CD4-positive, alpha-beta T cell treated with Interleukin-21 for 1 hour (primary cell): ENCODE data around the gene UMODL1.

Experiments used
- DNase-seq: peaks from one replicate; pipeline ENCODE4 v3.0.0-alpha.2; 2020

UMODL1 gene

DNA sequence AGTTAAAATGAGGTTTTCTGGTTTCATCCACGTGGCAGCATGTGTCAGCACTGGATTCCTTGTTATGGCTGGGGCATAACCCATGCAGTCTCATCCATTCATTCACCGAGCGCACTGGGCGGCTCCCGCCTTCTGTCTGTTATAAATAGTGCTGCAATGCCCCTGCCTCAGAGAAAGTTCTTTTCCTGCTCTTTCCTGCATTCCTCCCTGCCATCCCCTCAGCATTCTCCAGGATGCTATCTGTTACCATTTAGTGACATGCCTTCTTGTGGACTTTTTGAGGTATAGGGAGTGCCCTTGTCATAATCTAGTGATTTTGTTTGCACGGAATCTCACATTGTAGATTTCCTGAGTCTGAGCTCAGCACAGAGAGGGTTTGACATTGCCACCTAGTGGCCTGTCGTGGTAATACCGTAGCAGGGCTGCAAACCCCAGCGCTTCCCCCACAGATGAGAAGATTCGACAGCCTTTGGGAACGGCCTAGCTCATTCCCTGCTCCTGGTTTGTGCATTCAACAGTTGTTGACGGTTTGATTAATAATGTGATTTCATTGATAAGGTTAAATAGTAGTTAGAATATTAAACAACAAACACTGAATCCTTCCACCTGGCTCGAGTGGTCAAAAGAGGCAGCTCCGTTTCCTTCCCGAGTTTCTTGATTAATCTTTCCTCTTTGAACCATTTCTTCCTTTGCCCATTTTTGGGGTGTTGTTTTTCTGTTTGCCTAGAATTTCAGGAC lies 46.3 kb downstream of the UMODL1 start:
- DNase-seq: peak; percentile 67

DNA sequence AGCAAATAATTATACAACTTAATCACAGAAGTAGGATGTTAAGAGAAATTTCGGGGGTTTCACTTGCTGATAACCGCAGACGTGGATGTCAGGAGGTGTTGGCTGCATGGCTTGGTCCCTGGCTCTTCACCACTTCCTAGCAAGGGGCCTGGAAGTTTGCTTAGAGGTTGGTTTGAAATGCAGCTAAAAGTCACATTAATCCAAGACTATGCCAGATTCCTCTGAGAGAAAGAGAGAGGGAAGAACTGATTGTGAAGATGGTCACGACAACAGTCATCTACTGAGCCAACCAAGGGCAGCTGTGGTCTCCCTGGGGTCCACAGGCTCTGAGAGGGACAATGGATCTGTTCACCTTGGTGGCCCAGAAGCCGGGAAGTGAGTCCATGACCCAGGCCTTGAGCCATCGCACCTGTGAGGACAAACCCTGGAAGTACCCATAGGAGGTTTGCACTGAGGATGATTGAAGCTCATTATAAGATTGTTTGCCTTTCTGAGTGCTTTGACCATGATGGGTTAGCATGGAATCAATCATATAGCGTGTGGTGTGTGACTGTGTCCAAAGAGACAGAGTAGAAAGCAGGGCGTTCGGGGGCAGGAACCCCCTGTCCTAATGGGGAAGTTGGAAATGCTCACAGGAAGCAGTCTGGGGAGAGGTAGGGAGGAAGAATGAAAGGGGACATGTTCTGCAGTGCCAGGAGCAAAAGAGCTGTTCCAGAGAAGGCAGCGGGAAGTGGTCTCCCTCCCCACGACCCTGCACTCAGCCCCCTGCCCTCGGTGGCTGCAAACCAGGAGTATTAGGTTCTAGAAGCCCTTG lies 47.1 kb downstream of the UMODL1 start:
- DNase-seq: no peak

DNA sequence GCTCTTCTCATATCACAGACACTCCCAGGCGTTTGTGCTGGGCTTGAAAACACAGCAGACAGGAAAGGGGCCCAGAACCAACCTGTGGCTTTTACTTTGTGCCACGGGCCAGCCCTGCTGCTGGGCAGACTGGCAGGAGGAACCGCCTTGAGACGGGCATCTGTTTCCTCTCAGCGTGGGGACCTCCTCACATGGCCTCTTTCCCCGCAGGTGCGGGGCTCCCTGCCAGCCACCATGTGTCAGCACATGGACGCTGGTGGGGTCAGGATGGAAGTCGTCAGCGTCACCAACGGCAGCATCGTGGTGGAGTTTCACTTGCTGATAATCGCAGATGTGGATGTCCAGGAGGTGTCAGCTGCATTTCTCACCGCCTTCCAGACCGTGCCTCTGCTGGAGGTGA lies 47.8 kb downstream of the UMODL1 start:
- DNase-seq: peak; percentile 8

DNA sequence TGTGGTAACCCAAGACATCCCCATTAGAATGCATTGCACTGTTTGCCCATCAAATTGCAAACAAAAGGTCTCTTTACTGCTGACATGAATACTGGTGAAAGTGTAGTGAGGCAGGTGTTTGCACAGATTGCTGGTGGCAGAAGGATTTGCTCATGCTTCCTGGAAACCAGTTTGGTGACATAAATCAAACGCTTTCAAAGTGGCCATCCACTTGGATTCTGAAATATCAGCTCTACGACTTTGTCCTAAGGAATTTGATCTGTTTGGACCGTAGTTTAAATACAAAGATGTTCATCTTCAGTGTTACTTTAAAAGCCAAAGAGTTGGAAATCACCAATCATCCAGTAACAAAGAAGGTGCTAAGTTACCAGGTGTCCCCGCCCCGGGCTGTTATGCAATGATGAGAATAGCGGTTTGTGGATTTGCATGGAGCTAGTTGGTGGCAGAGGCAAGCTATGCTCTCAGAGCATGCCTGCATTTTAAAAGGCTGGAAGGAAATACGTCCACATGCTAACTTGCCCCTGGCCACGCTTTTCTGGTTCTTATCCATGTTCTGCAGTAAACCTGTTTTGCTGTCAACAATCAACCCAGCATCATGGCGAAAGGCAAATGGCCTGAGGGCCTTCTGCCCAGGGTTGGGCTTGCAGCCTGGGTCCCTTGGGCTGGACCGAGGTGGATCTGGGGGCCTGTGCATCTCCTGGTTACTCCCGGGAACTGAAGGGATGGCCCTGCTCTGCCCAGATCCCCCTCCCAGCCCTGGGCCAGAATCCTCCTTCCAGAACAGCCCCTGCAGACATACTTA lies 49.2 kb downstream of the UMODL1 start:
- no peak for DNase-seq

DNA sequence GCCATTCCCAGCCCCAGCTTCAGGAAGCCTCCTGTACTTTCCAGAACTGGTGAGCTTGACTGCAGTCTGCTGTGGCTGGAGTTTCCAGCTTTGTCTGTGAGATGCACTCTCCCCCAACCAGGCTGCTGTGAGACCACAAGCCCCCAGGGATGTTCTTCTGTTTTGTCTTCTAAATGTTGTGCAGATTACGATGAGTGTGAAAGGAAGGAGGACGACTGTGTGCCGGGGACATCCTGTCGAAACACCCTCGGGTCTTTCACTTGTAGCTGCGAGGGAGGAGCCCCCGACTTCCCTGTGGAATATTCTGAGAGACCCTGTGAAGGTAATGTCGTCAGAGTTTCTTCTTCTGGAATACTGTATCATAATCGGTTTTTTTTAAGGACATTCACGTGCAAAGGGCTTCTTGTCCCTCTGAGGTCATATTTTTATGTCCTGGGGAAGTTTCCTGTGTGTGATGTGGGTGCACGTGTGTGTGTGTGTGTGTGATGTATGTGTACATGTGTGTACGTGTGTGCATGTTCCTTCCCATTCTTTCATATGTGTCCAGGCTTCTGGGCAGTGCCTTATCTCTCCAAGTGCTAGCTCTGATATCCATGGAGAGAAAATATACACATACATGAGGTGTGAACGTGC lies 49.9 kb downstream of the UMODL1 start:
- no peak for DNase-seq

DNA sequence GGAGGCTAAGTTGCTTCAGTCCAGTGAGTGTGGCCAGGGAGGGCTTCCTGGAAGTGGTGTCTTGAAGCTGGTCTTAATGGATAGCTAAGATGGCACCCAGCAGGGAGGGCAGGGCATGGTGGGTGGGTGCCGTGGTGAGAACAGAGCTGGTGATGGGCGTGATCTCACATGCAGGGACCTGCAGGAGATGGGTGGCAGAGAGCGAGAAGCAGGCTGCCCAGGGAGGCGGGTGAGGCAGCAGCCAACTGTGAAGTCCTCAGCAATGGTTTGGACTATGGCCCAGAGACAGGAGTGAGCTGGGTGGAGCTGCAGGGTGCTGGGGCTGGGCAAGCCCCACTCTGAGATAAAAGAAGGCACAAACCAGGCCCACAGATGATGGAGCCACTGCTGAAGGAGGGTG lies 50.7 kb downstream of the UMODL1 start:
- DNase-seq: no peak

DNA sequence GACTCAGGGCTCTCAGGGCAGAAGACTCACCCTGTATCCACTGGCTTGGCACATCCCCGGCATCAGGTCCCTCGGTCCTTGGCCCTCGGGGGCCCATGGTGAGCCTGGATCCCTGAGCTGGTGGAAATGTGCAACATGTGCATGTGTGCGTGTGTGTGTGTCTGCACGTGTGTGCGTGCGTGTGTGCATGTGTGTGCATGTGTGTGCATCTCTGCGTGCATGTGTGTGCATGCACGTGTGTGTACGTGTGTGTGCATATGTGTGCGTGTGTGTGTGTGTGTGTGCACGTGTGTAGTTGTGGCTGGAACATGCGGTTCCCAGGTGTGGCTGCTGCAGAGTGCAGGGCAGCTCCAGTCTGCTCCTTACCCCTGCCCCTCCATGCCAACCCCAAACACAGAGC lies 51.3 kb downstream of the UMODL1 start:
- DNase-seq: no peak

DNA sequence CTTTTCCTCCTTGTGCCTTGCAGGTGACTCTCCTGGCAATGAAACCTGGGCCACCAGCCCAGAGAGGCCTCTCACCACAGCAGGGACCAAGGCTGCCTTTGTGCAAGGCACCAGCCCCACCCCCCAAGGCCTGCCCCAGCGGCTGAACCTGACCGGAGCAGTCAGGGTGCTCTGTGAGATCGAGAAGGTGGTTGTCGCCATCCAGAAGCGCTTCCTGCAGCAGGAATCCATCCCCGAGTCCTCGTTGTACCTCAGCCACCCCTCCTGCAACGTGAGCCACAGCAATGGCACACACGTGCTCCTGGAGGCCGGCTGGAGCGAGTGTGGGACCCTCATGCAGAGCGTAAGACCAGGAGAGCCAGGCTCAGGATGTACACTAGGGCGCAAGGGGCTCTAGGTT lies 51.7 kb downstream of the UMODL1 start:
- no peak for DNase-seq

DNA sequence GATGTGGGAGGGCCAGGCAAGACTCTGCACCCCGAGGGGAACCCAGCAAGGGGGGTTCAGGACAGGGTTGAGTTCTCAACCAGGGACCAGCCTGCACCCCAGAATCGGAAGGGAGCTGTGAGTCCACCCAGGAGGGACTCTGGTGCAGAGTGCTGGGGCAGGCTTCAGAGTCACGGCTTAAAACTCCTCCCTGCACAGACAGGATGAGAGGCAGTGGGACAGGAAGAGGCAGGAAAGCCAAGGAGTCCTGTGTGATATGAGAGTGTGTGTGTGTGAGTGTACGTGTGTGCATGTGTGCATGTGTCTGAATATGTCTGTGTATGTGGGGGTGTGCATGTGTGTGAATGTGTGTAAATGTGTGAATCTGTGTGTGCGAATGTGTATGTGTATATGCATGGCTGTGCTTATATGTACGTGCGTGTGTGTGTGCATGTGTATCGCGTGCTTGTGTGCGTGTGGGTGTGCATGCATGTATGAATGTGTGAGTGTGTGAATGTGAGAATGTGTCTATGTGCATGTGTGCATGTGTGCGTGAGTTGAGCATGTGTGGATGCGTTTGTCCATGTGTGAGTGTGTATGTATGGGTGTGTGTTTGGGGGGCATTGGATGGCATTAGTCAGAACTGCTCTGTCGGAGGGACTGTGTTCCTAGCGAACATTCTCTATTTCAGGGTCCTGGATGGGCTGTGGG lies 52.2 kb downstream of the UMODL1 start:
- no peak for DNase-seq

DNA sequence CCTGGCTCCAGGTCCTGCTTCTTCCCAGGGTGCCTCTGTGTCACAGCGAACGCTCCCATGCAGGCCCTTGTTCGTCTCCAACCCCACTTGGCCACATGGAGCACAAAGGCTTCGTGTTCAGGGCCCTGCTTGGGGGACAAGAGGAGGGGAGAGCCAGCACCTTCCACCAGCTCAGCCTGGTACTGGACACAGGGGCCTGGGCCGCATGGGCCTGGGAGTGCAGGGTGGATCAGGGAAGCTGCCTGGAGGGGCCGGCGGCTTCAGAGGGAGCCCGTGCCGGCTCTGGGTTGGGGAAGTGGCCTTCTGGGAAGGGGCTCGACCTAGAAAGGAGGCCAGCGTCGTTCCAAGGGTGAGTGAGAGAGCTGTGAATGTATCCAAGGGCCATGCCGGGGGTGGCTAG lies 53.0 kb downstream of the UMODL1 start:
- DNase-seq: no peak

DNA sequence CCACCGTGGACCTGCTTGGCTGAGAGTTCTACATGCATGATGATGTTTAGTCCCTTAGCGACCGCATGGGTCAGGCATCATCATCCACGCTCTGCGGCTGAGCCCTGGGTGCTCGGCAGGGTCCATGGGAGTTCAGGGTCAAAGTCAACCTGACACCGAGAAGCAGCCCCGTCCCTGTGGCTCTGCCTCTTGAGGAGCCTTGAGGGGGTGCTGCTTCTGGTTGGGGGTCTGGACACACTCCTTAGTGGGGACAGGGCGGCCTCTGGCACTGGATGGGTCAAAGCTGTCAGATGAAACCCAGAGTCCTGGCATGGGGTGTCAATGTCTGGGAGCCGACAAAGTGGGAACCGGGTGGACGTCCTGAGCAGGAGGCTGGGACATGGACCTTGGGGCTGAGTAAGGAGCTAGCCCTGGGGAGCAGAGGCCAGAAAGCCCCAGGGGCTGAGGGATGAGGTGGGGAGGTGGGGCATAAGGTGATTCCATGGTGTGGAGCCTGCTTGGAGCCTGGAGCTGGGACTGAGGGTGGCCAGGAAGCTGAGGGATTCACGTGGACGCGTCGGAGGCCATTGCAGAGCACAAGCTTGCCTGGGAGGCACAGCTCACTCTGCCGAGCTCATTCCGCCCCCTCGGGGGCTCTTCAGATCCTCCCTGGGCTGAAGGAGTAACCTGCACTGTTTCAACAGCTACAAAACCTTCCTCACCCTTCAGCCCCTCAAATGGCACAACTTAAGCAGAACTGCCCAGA lies 53.9 kb downstream of the UMODL1 start:
- DNase-seq: no peak

DNA sequence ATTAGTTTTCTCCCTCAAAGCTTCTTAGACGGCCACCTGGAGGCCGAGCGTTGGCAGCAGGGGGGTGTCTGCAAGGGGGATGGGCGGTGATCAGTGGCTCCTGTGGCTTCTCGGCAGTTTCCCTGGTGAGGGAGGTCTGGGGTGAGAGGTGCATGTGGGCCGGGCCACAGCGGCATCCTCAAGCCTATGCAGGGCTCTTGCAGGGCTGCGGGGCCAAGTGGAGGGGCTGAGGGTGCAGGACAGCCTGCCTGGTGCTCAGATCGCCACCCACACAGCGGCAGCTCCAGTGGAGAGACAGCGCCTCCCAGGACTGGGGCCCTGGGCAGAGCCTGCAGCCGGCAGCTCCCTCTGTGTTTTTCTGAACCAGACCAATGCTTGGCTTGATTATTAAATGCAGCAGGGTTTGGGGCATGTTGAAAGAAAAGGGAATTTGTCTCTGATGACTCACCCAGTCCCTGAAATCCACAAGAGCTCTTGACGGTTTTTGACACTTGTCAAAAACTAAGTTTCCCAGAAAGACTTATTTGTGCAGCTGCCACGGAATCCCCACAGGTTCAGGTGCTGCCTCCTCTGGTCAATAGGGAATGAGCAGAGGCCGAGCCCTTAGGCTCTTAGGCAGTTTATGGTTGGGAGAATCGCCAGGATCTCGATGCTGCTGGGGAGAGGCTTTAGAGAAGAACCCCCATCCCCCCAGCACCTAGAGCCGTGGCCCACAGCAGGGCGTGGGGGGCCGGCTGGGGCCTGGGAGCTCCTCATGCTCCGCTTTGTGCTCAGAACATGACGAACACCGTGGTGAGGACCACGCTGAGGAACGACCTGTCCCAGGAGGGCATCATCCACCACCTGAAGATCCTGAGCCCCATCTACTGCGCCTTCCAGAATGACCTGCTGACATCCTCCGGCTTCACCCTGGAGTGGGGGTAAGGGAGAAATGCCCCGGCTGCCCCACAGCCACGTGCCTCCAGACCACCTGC lies 54.7 kb downstream of the UMODL1 start:
- DNase-seq: no peak

DNA sequence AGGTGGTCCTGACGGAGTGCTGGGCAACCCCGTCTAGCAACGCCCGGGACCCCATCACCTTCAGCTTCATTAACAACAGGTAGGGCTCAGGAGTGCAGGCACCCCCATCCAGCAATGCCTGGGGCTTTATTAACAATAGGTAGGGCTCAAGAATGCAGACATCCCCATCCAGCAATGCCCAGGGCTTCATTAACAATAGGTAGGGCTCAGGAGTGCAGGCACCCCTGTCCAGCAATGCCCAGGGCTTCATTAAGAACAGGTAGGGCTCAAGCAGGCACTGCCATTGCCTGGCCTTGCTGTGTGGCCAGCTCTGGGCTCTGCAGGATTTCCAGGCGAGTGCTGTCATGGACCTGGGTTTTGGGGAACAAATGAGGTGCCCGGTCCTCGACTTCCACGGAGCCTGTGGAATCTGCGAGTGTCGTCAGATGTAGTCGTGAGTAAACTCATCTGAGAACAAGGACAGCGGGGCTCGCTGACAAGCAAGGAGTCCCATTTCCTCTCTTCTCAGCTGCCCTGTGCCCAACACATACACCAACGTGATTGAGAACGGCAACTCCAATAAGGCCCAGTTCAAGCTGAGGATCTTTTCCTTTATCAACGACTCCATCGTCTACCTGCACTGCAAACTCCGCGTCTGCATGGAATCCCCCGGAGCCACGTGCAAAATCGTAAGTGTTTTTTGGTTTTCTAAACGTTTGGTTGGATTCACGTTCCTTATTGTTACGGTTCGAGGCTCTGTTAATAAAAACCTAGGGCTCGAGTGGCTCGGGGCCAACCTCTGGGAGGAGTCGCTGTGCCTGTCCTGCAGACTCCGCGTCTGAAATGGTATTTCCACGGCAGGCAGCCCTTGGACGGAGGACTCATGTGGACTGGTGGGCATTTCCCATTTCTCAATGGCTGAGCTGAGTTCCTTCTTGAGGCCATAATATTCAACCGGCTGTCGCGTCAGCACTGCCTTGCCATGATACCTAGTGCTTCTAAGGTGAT lies 56.3 kb downstream of the UMODL1 start:
- DNase-seq: no peak

DNA sequence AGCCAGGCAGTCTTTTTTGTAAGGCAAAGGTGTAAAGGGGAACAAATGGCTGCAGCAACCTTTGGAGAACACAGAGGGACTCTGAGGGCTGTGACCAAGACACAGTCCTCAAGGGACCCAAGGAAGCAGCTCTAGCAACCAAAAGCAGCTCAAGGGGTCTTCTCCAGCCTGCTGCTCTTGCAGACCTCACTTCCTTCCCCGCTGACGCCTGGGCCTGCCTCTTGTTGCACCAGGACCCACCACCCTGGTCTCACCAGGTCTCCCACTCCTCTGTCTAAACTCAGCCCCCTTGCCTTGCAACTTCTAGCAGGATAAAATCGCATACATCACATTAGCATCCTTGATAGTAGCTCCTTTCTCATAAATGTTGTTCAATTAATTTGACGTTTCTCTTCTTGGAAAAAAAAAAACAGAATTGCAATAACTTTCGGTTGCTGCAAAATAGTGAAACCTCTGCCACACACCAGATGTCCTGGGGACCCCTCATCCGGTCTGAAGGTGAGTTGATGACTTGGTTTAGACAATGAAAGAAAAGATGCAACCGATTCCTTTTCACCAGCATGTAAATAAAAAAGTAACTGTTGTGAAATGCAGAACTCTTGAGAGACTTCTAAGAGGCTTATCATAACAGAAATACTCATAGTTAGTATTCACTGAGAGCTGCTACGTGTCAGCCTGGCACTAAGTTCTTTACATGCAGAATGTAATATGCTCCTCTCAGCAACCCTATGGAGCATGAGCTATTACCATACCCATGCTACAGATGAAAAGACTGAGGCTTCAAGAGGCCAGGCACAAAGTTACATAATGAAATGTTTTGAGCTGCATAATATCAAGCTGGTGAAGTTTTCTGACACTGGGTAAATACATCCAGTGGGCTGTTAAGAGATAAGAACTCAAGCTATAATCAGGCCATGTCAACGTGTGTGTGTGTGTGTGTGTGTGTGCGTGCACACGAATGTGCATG lies 58.5 kb downstream of the UMODL1 start:
- no peak for DNase-seq

DNA sequence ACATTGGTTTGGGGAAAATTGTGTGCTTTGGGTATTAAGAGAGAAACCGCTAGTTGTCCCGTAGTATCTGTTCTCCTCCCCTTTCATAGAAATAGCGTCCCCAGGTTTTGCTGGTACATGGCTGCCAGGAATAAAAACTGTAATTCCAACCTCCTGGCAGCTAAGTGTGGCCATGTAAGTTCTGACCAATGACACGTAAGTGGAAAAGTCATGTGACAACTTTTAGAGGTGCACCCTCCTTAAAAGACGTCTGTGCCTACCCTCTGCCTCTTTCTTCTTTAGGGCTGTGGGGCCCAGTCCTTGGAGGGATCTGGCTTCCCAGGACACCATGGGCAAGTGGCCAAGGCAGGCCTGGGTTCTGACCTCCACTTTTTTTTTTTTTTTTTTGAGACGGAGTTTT lies 59.3 kb downstream of the UMODL1 start:
- no peak for DNase-seq

DNA sequence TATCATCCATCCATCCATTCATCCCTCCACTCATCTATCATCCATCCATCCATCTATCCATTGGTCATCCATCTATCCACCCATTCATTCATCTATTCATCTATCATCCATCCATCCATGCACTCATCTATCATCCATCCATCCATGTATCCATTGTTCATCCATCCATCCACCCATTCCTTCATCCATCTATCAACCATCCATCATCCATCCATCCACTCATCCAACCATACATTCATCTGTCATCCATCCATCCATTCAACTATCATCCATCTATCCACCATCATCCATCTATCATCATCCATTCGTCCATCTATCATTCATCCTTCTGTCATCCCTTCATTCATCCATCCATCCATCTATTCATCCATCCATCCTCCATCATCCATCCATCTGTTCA lies 61.1 kb downstream of the UMODL1 start:
- DNase-seq: no peak

DNA sequence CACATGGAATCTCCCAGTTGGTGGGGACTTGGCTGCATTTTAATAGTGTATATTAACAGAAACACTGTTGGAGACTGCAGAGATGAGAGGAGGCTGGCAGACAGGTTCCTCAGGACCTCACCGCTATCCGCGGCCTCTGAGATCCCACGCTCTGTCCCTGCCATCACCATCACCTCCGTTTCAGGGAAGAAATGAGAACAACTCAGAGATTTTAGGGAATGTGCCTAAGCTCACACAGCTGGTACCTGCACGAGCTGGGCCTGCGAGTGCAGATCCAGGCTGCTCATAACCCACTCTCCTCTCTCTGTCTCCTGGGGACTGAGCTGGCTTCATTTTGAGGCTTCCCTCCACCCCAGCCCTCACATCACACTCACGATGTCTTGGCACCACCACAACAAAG lies 62.0 kb downstream of the UMODL1 start:
- DNase-seq: no peak
